Body of pancreas (tissue), 4 donors: ENCODE results near the gene FAM20C. TPM values are rescaled to one million over a fixed set of nuclear protein-coding genes. Genes with fewer than 3 reads are reported as not detected.
"Not testable (repeated sequence)": the region's sequence is repeated elsewhere in the genome, so short reads cannot be mapped to it uniquely, and the experiment has no call there.

Source experiments
- ATAC-seq: fragments of 150-250 bp; one replicate; pipeline ENCODE4 v1.9.1; 2016
- DNase-seq, 4 donors: peaks; one replicate each; pipeline ENCODE4 v3.0.0-alpha.2; 2019
- H3K27ac ChIP-seq, 4 donors: fragments of 200-600 bp; sonication (generic); 1 replicate in 3 of 4; 2 replicates in 1 of 4; pipeline versions ENCODE4 v1.5.1 to v1.6.1; 2016 to 2019; ENCODE audit warnings: mild to moderate bottlenecking in 1 of 4, mixed read lengths in 1 of 4, moderate library complexity in 1 of 4
- H3K27me3 ChIP-seq, 2 donors: fragments of 200-600 bp; sonication (generic); one replicate each; pipeline ENCODE4 v1.6.0; 2016; ENCODE audit warnings: mild to moderate bottlenecking in 1 of 2
- H3K36me3 ChIP-seq, 2 donors: fragments of 200-600 bp; sonication (generic); replicated peaks in 1 of 2; 2 replicates each; pipeline ENCODE4 v1.5.1; 2016; ENCODE audit warnings: low read depth in 2 of 2; ENCODE audit not compliant: insufficient read depth in 1 of 2
- H3K4me1 ChIP-seq: fragments of 200-600 bp; sonication (generic); one replicate; pipeline ENCODE4 v1.6.0; 2016
- H3K4me3 ChIP-seq, 2 donors: fragments of 200-600 bp; sonication (generic); 1 replicate in 1 of 2; 2 replicates in 1 of 2; pipeline ENCODE4 v1.5.1; 2016 to 2019
- H3K9me3 ChIP-seq, 3 donors: fragments of 200-600 bp; sonication (generic); 1 replicate in 2 of 3; 2 replicates in 1 of 3; pipeline ENCODE4 v1.5.1; 2016
- CTCF ChIP-seq, 7 experiments: fragments of 450-650 bp in 4 of 7; fragments of 200-600 bp in 3 of 7; sonication (generic) in 3 of 7; IDR thresholded peaks; one replicate each; pipeline ENCODE4 v1.5.1; 2016 to 2019; ENCODE audit warnings: antibody characterized with exemption in 7 of 7
- POLR2A ChIP-seq, 3 donors: fragments of 450-650 bp; IDR thresholded peaks; one replicate each; pipeline ENCODE4 v1.6.1; 2016; ENCODE audit warnings: antibody characterized with exemption in 3 of 3, mild to moderate bottlenecking in 2 of 3
- WGBS, 2 donors: methylation state at CpG; one replicate each; pipeline ENCODE4 v1.1.5; 2017; 5-methylcytosine and 5-hydroxymethylcytosine counted together
- intact Hi-C: fragments of 100-400 bp; cut with DNase I; formaldehyde crosslinking; loops from one replicate; pipeline ENCODE4 v1.15.1; 2023
- total RNA-seq, 2 donors: library from RNA; depleted of rRNA; stranded (reverse); fragments of >200 nt; gene quantifications; one replicate each; pipeline ENCODE4 v1.1.0, GENCODE V29; 2016

The FAM20C gene
- total RNA-seq, 2 donors from 2014 or later = 12.7 to 26.0 TPM

- Histone ChIP-seq H3K4me1 (peaks cover 9% of the 10 kb centered on the region), H3K36me3 (no peaks in the 10 kb centered on the region), H3K27ac (no peak overlapping the region), H3K27me3 (no peaks in the 10 kb centered on the region), H3K4me3 (no peak overlapping the region), H3K9me3 (no peaks in the 10 kb centered on the region)
- no peak for ATAC-seq
- TF ChIP-seq CTCF (IDR thresholded peaks at IDR 0.05) = no peak
- TF ChIP-seq POLR2A (IDR thresholded peaks at IDR 0.05) = no peak
- intact Hi-C loops = no loop called here
- DNase-seq = no peak
- 63 to 75% methylated on average over 7 to 16 of the region's 16 CpGs for WGBS, 2 donors
Observed at GRCh38 chr7:240887-241421, 48.6 kb downstream of the FAM20C start.

- intact Hi-C loops = no loop called here
- 92% methylated on average over 13 of the region's 13 CpGs for WGBS, 2 donors
- DNase-seq (no peak), ATAC-seq (no peak)
- no peak overlapping the region for H3K4me3 ChIP-seq
- peaks cover 4% of the 10 kb centered on the region for H3K4me1 ChIP-seq
- no peaks in the 10 kb centered on the region for H3K9me3 ChIP-seq
- H3K27me3 ChIP-seq = no peaks in the 10 kb centered on the region
- no peaks in the 10 kb centered on the region for H3K36me3 ChIP-seq
- TF ChIP-seq POLR2A (IDR thresholded peaks at IDR 0.05) (no peak), CTCF (IDR thresholded peaks at IDR 0.05) (no peak)
- H3K27ac ChIP-seq = no peak overlapping the region
Observed at GRCh38 chr7:241513-241912, 49.1 kb downstream of the FAM20C start.

- intact Hi-C loops, H3K4me1 ChIP-seq, ATAC-seq, H3K27ac ChIP-seq, H3K4me3 ChIP-seq, H3K36me3 ChIP-seq, H3K9me3 ChIP-seq, H3K27me3 ChIP-seq, DNase-seq: not testable (repeated sequence)
- WGBS, 2 donors = 81% methylated on average over 5 of the region's 21 CpGs; no CpG with 5 or more reads in 1 of the 2 donors
Observed at GRCh38 chr7:242826-243579, 50.6 kb downstream of the FAM20C start.

- H3K36me3 ChIP-seq, DNase-seq, H3K4me1 ChIP-seq, H3K9me3 ChIP-seq, H3K4me3 ChIP-seq, ATAC-seq, H3K27ac ChIP-seq, intact Hi-C loops, H3K27me3 ChIP-seq: not testable (repeated sequence)
- 91 to 97% methylated on average over 4 to 6 of the region's 10 CpGs for WGBS, 2 donors
Observed at GRCh38 chr7:243580-243978, 51.2 kb downstream of the FAM20C start.

GRCh38 chr7:244974-245373 is 52.6 kb downstream of the FAM20C start:
- no peak for DNase-seq

More at GRCh38 chr7:244974-245373, 52.6 kb downstream of the FAM20C start:
- Histone ChIP-seq H3K27me3 (no peaks in the 10 kb centered on the region), H3K9me3 (no peaks in the 10 kb centered on the region), H3K36me3 (no peaks in the 10 kb centered on the region), H3K4me3 (no peak overlapping the region), H3K27ac (no peak overlapping the region), H3K4me1 (no peaks in the 10 kb centered on the region)
- no peak for TF ChIP-seq CTCF (IDR thresholded peaks at IDR 0.05)
- no peak for TF ChIP-seq POLR2A (IDR thresholded peaks at IDR 0.05)
- ATAC-seq = no peak
- intact Hi-C loops = no loop called here
- WGBS, 2 donors = 85 to 96% methylated on average over 13 to 22 of the region's 22 CpGs
